Measurements from ENCODE around the gene MSANTD2.

DNA sequence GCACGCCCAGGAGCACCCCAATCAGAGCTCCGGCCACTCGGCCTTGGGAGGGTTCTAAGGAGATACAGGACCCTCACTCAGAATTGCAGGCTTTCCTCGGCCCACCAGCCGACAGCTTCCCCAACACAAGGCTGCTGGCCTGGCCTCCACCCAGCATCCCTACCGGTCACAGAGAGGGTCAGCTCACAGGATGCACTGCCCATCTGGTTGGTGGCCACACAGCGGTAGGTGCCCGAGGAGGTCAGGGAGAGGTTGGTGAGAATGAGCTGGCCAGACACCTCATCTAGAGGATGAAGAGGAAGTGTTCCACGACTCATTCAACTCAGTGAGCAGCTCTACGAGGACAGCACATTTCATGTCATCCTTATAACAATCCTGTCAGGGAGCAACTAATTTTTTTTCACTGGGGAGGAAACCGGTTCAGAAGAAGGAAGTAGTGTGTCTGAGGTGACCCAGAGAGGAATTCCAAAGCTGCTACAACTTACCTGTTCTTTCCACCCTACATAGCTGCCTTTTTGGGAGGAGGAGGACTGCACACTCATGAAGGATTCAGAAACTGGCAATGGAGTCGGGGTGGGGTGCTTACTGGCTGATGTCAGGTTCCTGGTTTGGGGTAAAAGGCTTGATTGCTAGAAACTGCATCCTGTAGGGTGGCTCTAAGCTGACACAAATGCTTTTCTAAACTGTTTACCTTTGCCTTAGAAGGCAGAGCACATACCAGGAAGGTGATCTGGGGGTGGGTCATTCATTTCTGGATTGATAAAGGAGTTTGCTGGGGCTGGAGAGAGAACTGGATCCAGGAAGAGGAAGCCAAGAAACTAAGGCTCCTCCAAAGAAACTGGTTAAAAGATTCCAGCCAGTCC, 51.5 kb downstream of the MSANTD2 start:
- TF ChIP-seq EP300 (IDR thresholded peaks at IDR 0.05; ENCODE audit: borderline replicate concordance), result no peak
- TF ChIP-seq, protein P1, sequence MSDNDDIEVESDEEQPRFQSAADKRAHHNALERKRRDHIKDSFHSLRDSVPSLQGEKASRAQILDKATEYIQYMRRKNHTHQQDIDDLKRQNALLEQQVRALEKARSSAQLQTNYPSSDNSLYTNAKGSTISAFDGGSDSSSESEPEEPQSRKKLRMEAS (IDR thresholded peaks at IDR 0.05), result no peak
- TF ChIP-seq CREB1 (IDR thresholded peaks at IDR 0.05; ENCODE audit: low read depth), result no peak
- no peak for TF ChIP-seq TAF1 (IDR thresholded peaks at IDR 0.05; ENCODE audit: low read depth)
- TF ChIP-seq RAD21 (IDR thresholded peaks at IDR 0.05; ENCODE audit: low read depth), result no peak
- no peak for TF ChIP-seq CEBPB (IDR thresholded peaks at IDR 0.05)
- TF ChIP-seq, protein P2, sequence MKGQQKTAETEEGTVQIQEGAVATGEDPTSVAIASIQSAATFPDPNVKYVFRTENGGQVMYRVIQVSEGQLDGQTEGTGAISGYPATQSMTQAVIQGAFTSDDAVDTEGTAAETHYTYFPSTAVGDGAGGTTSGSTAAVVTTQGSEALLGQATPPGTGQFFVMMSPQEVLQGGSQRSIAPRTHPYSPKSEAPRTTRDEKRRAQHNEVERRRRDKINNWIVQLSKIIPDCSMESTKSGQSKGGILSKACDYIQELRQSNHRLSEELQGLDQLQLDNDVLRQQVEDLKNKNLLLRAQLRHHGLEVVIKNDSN (IDR thresholded peaks at IDR 0.05), result no peak
- TF ChIP-seq ZBTB7A (IDR thresholded peaks at IDR 0.05; ENCODE audit: low read depth), result no peak
- no peak for TF ChIP-seq YY1 (IDR thresholded peaks at IDR 0.05; ENCODE audit: low read depth)
- TF ChIP-seq, protein P3, sequence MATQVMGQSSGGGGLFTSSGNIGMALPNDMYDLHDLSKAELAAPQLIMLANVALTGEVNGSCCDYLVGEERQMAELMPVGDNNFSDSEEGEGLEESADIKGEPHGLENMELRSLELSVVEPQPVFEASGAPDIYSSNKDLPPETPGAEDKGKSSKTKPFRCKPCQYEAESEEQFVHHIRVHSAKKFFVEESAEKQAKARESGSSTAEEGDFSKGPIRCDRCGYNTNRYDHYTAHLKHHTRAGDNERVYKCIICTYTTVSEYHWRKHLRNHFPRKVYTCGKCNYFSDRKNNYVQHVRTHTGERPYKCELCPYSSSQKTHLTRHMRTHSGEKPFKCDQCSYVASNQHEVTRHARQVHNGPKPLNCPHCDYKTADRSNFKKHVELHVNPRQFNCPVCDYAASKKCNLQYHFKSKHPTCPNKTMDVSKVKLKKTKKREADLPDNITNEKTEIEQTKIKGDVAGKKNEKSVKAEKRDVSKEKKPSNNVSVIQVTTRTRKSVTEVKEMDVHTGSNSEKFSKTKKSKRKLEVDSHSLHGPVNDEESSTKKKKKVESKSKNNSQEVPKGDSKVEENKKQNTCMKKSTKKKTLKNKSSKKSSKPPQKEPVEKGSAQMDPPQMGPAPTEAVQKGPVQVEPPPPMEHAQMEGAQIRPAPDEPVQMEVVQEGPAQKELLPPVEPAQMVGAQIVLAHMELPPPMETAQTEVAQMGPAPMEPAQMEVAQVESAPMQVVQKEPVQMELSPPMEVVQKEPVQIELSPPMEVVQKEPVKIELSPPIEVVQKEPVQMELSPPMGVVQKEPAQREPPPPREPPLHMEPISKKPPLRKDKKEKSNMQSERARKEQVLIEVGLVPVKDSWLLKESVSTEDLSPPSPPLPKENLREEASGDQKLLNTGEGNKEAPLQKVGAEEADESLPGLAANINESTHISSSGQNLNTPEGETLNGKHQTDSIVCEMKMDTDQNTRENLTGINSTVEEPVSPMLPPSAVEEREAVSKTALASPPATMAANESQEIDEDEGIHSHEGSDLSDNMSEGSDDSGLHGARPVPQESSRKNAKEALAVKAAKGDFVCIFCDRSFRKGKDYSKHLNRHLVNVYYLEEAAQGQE (IDR thresholded peaks at IDR 0.05; ENCODE audit: low read depth), result no peak
- TF ChIP-seq FOXM1 (IDR thresholded peaks at IDR 0.05; ENCODE audit: borderline replicate concordance, low read depth), result no peak
- TF ChIP-seq TEAD4 (IDR thresholded peaks at IDR 0.05), result no peak
